Natural killer cell (primary cell): Measurements from ENCODE around the gene SEMA6B. TPM values are rescaled to one million over a fixed set of nuclear protein-coding genes. Genes with fewer than 3 reads are reported as not detected.

Experiments used
- ATAC-seq, 3 donors: fragments of 150-1000 bp in 2 of 3; fragments of 200-7000 bp in 1 of 3; cut with Tn5 transposase; 1 replicate in 1 of 3; 2 replicates in 2 of 3; pipeline ENCODE4 v1.10.0; 2021; ENCODE audit warnings: mild to moderate bottlenecking in 2 of 3, moderate library complexity in 2 of 3
- DNase-seq, 2 donors: peaks; one replicate each; pipeline versions ENCODE4 v3.0.0 to v3.0.0-alpha.2; 2013 to 2021; ENCODE audit warnings: mixed read lengths in 1 of 2
- H3K27ac ChIP-seq: one replicate; pipeline ENCODE4 v1.5.1; 2013; ENCODE audit warnings: mild to moderate bottlenecking, low read length
- H3K27me3 ChIP-seq: one replicate; pipeline ENCODE4 v1.6.1; 2013; ENCODE audit warnings: low read length; ENCODE audit not compliant: control insufficient read depth, insufficient read depth
- H3K36me3 ChIP-seq: one replicate; pipeline ENCODE4 v1.6.1; 2013; ENCODE audit warnings: low read length; ENCODE audit not compliant: control insufficient read depth, insufficient read depth
- H3K4me1 ChIP-seq: one replicate; pipeline ENCODE4 v1.6.1; 2013; ENCODE audit warnings: low read length; ENCODE audit not compliant: control insufficient read depth, insufficient read depth
- H3K4me3 ChIP-seq: one replicate; pipeline ENCODE4 v1.5.1; 2013; ENCODE audit warnings: low read length
- H3K9me3 ChIP-seq: one replicate; pipeline ENCODE4 v1.6.1; 2013; ENCODE audit warnings: low read length; ENCODE audit not compliant: control insufficient read depth, insufficient read depth
- H3K27ac Mint-ChIP-seq, 2 donors: one replicate each; pipeline ENCODE4 v1.8.0; 2022; ENCODE audit warnings: mild to moderate bottlenecking in 2 of 2, mixed read lengths in 2 of 2, moderate library complexity in 1 of 2
- H3K27me3 Mint-ChIP-seq, 2 donors: one replicate each; pipeline ENCODE4 v1.8.0; 2022; ENCODE audit warnings: low read depth in 2 of 2, mixed read lengths in 2 of 2
- H3K36me3 Mint-ChIP-seq: one replicate; pipeline ENCODE4 v1.8.0; 2022; ENCODE audit warnings: mixed read lengths
- H3K4me1 Mint-ChIP-seq, 2 donors: one replicate each; pipeline ENCODE4 v1.8.0; 2022; ENCODE audit warnings: mixed read lengths in 2 of 2
- H3K4me3 Mint-ChIP-seq: one replicate; pipeline ENCODE4 v1.8.0; 2022; ENCODE audit warnings: mild to moderate bottlenecking, moderate library complexity, mixed read lengths
- H3K9me3 Mint-ChIP-seq, 2 donors: one replicate each; pipeline ENCODE4 v1.8.0; 2022; ENCODE audit warnings: mixed read lengths in 2 of 2
- CTCF ChIP-seq: fragments of 200-600 bp; IDR thresholded peaks from one replicate; pipeline ENCODE4 v1.8.0; 2022; ENCODE audit warnings: antibody characterized with exemption
- WGBS: methylation state at CpG from one replicate; pipeline ENCODE4 v1.1.7; 2013; ENCODE audit warnings: missing lambda C conversion rate; ENCODE audit not compliant: insufficient coverage; 5-methylcytosine and 5-hydroxymethylcytosine counted together
- intact Hi-C: fragments of 100-400 bp; cut with micrococcal nuclease; formaldehyde crosslinking; loops from one replicate; pipeline ENCODE4 v1.14.2; 2022
- total RNA-seq, 4 donors: library from RNA; stranded (reverse); fragments of 120-200 nt in 1 of 4; gene quantifications; one replicate each; pipeline versions ENCODE4 v1.2.3 to v1.2.4, GENCODE V29; 2013 to 2022

Gene SEMA6B
- total RNA-seq, 3 donors from 2014 or later (not counting 1 experiment from before 2014, with no cell fraction given) = 0.50 to 5.4 TPM; not detected in 1

GRCh38 chr19:4503825-4504170 lies 55.7 kb downstream of the SEMA6B start:
- Histone ChIP-seq H3K27ac (no peak overlapping the region), H3K36me3 (peaks cover 2% of the 10 kb centered on the region), H3K4me1 (no peaks in the 10 kb centered on the region), H3K9me3 (no peaks in the 10 kb centered on the region), H3K27me3 (no peaks in the 10 kb centered on the region), H3K4me3 (no peak overlapping the region)
- no peak overlapping the region for H3K4me3 Mint-ChIP-seq
- intact Hi-C loops = no loop called here
- H3K27ac Mint-ChIP-seq = no peak overlapping the region
- no peaks in the 10 kb centered on the region for H3K36me3 Mint-ChIP-seq
- ATAC-seq (no peak), DNase-seq (no peak)
- no peak for TF ChIP-seq CTCF
- peaks cover 6 to 12% of the 10 kb centered on the region in 2 donors for H3K4me1 Mint-ChIP-seq
- no peaks in the 10 kb centered on the region for H3K9me3 Mint-ChIP-seq
- WGBS = 95% methylated on average over 10 of the region's 10 CpGs
- H3K27me3 Mint-ChIP-seq = no peaks in the 10 kb centered on the region

GRCh38 chr19:4503132-4503824 lies 56.2 kb downstream of the SEMA6B start:
- Mint-ChIP-seq H3K9me3 (no peaks in the 10 kb centered on the region), H3K36me3 (no peaks in the 10 kb centered on the region), H3K27me3 (no peaks in the 10 kb centered on the region), H3K27ac (no peak overlapping the region), H3K4me1 (peaks cover 6 to 12% of the 10 kb centered on the region in 2 donors), H3K4me3 (no peak overlapping the region)
- DNase-seq (no peak), ATAC-seq (no peak)
- Histone ChIP-seq H3K4me3 (no peak overlapping the region), H3K27ac (no peak overlapping the region), H3K27me3 (no peaks in the 10 kb centered on the region), H3K9me3 (no peaks in the 10 kb centered on the region), H3K4me1 (no peaks in the 10 kb centered on the region), H3K36me3 (peaks cover 7% of the 10 kb centered on the region)
- WGBS = 93% methylated on average over 24 of the region's 25 CpGs
- no peak for TF ChIP-seq CTCF
- intact Hi-C loops = no loop called here

GRCh38 chr19:4502282-4503131 lies 57.0 kb downstream of the SEMA6B start:
- Mint-ChIP-seq H3K27ac (no peak overlapping the region), H3K27me3 (no peaks in the 10 kb centered on the region), H3K9me3 (no peaks in the 10 kb centered on the region), H3K36me3 (no peaks in the 10 kb centered on the region), H3K4me3 (no peak overlapping the region), H3K4me1 (peaks cover 6 to 12% of the 10 kb centered on the region in 2 donors)
- no peaks in the 10 kb centered on the region for H3K4me1 ChIP-seq
- H3K4me3 ChIP-seq = no peak overlapping the region
- H3K27me3 ChIP-seq = no peaks in the 10 kb centered on the region
- no peak for TF ChIP-seq CTCF
- 94% methylated on average over 37 of the region's 37 CpGs for WGBS
- intact Hi-C loops = no loop called here
- H3K36me3 ChIP-seq = peaks cover 15% of the 10 kb centered on the region
- no peaks in the 10 kb centered on the region for H3K9me3 ChIP-seq
- H3K27ac ChIP-seq = no peak overlapping the region
- no peak for DNase-seq
- ATAC-seq = no peak
